GM12878 (cell line): Measurements from ENCODE around the gene IRF1. TPM values are rescaled to one million over a fixed set of nuclear protein-coding genes. Genes with fewer than 3 reads are reported as not detected.

Experiments used
- ATAC-seq: fragments of 200-7000 bp; cut with Tn5 transposase; 3 replicates; pipeline ENCODE4 v1.9.1; 2020; ENCODE audit warnings: mild to moderate bottlenecking, moderate library complexity
- BruUV-seq: library from RNA; stranded (reverse); fragments of 400-500 nt; replicated peaks from 2 replicates; lab custom pipeline; 2021; lab: Mats Ljungman, UMichigan
- CTCF ChIA-PET: fragments of 300-600 bp; sonication (Branson Sonifier 250); formaldehyde crosslinking; extraction: SDS; loops from one replicate; lab custom pipeline; 2021; ENCODE audit warnings: inconsistent platforms; lab: Yijun Ruan, JAX
- POLR2A ChIA-PET: fragments of 350-600 bp; formaldehyde crosslinking; extraction: SDS; loops from one replicate; lab custom pipeline; 2021; ENCODE audit warnings: inconsistent platforms; lab: Charles Lee
- RAD21 ChIA-PET: fragments of 300-600 bp; sonication (Branson Sonifier 250); formaldehyde crosslinking; loops from one replicate; lab custom pipeline; 2023; ENCODE audit warnings: antibody characterized with exemption; ENCODE audit not compliant: unreplicated experiment; lab: Charles Lee
- SMC1A ChIA-PET: fragments of 300-600 bp; sonication (Branson Sonifier 250); formaldehyde crosslinking; loops from one replicate; lab custom pipeline; 2023; ENCODE audit not compliant: unreplicated experiment, uncharacterized antibody; lab: Charles Lee
- DNase-seq: peaks from one replicate; pipeline ENCODE4 v3.0.0-alpha.2; 2011; ENCODE audit warnings: low read depth, low spot score
- FAIRE-seq: peaks from 3 replicates; lab custom pipeline; 2011; peaks lifted over from hg19 to GRCh38; lab: Jason Lieb, UNC
- H2AFZ ChIP-seq: 2 replicates; pipeline ENCODE4 v1.6.0; 2011; ENCODE audit warnings: low read depth, low read length, control low read depth; ENCODE audit not compliant: control insufficient read depth
- H3K27ac ChIP-seq: 2 replicates; pipeline ENCODE4 v1.5.1; 2011; ENCODE audit warnings: control low read depth; ENCODE audit not compliant: control insufficient read depth, insufficient read depth
- H3K27me3 ChIP-seq, 2 experiments: replicated peaks in 1 of 2; 2 replicates each; pipeline versions ENCODE4 v1.6.0 to v1.6.1; 2011; ENCODE audit warnings: low read length in 1 of 2; ENCODE audit not compliant: control insufficient read depth in 2 of 2, insufficient read depth in 2 of 2
- H3K36me3 ChIP-seq, 2 experiments: 2 replicates each; pipeline ENCODE4 v1.5.1; 2011; ENCODE audit warnings: low read length in 1 of 2; ENCODE audit not compliant: control insufficient read depth in 2 of 2, insufficient read depth in 2 of 2
- H3K4me1 ChIP-seq: 2 replicates; pipeline ENCODE4 v1.6.1; 2011; ENCODE audit warnings: mild to moderate bottlenecking, low read length, moderate library complexity, mixed read lengths; ENCODE audit not compliant: control insufficient read depth, insufficient read depth
- H3K4me2 ChIP-seq: 2 replicates; pipeline ENCODE4 v1.6.0; 2011; ENCODE audit warnings: control low read depth; ENCODE audit not compliant: control insufficient read depth, insufficient read depth
- H3K4me3 ChIP-seq: fragments of 200-600 bp; sonication (generic); 2 replicates; pipeline ENCODE4 v1.5.1; 2016
- H3K79me2 ChIP-seq: 2 replicates; pipeline ENCODE4 v1.6.0; 2011; ENCODE audit warnings: low read length; ENCODE audit not compliant: control insufficient read depth, insufficient read depth
- H3K9ac ChIP-seq: 2 replicates; pipeline ENCODE4 v1.8.0; 2011; ENCODE audit warnings: low read length, control low read depth, mixed read lengths; ENCODE audit not compliant: control insufficient read depth, insufficient read depth
- H3K9me3 ChIP-seq: replicated peaks from 3 replicates; pipeline ENCODE4 v1.5.1; 2011; ENCODE audit warnings: mild to moderate bottlenecking, low read length; ENCODE audit not compliant: control insufficient read depth, insufficient read depth
- H4K20me1 ChIP-seq: 2 replicates; pipeline ENCODE4 v1.6.0; 2011; ENCODE audit not compliant: control insufficient read depth, insufficient read depth
- BACH1 ChIP-seq: fragments of 450-650 bp; IDR thresholded peaks from 2 replicates; pipeline ENCODE4 v1.6.1; 2017; ENCODE audit warnings: mild to moderate bottlenecking, borderline replicate concordance
- EED ChIP-seq: sonication (generic); IDR thresholded peaks from 2 replicates; pipeline ENCODE4 v1.6.1; 2016; ENCODE audit warnings: antibody characterized with exemption, low read depth
- IKZF1 ChIP-seq: fragments of 450-650 bp; conservative IDR thresholded peaks from 2 replicates; pipeline ENCODE4 v1.6.1; 2017; ENCODE audit warnings: antibody characterized with exemption, mild to moderate bottlenecking
- IKZF2 ChIP-seq, 2 experiments: fragments of 450-650 bp; IDR thresholded peaks; 2 replicates each; pipeline ENCODE4 v1.6.1; 2017; ENCODE audit warnings: mild to moderate bottlenecking in 2 of 2, moderate library complexity in 2 of 2
- JUNB ChIP-seq: IDR thresholded peaks from 2 replicates; pipeline ENCODE4 v1.6.1; 2016; ENCODE audit warnings: antibody characterized with exemption, mild to moderate bottlenecking
- KLF5 ChIP-seq: fragments of 450-650 bp; IDR thresholded peaks from 2 replicates; pipeline ENCODE4 v1.6.1; 2014; ENCODE audit warnings: mild to moderate bottlenecking; ENCODE audit not compliant: partially characterized antibody
- MEF2A ChIP-seq: IDR thresholded peaks from 2 replicates; pipeline ENCODE4 v1.6.1; 2011; ENCODE audit warnings: low read depth, mild to moderate bottlenecking, low read length, moderate library complexity; ENCODE audit not compliant: insufficient read depth
- MEF2B ChIP-seq: fragments of 450-650 bp; IDR thresholded peaks from 2 replicates; pipeline ENCODE4 v1.6.1; 2018; ENCODE audit warnings: mild to moderate bottlenecking, moderate library complexity; ENCODE audit not compliant: partially characterized antibody, poor library complexity, severe bottlenecking
- PRDM15 ChIP-seq: fragments of 450-650 bp; formaldehyde crosslinking; IDR thresholded peaks from 2 replicates; pipeline ENCODE4 v1.4.0; 2020; ENCODE audit warnings: mild to moderate bottlenecking, moderate library complexity
- SIX5 ChIP-seq: IDR thresholded peaks from 2 replicates; pipeline ENCODE4 v1.6.1; 2011; ENCODE audit warnings: mild to moderate bottlenecking, low read depth, low read length, moderate library complexity; ENCODE audit not compliant: severe bottlenecking
- SMARCA5 ChIP-seq: fragments of 450-650 bp; IDR thresholded peaks from 2 replicates; pipeline ENCODE4 v1.6.1; 2017; ENCODE audit warnings: mild to moderate bottlenecking
- ZNF24 ChIP-seq: fragments of 450-650 bp; IDR thresholded peaks from 2 replicates; pipeline ENCODE4 v1.6.1; 2017; ENCODE audit warnings: antibody characterized with exemption, mild to moderate bottlenecking
- WGBS: methylation state at CpG from one replicate; pipeline ENCODE4 v1.1.6; 2016; ENCODE audit warnings: low lambda C conversion rate; ENCODE audit not compliant: insufficient replicate concordance, insufficient coverage; ENCODE audit errors: missing lambda C conversion rate; 5-methylcytosine and 5-hydroxymethylcytosine counted together
- in situ Hi-C: fragments of 300-500 bp; cut with MboI; formaldehyde crosslinking; loops from 9 replicates; pipeline ENCODE4 v1.14.3; 2018; ENCODE audit warnings: mixed read lengths
- intact Hi-C: fragments of 100-400 bp; cut with micrococcal nuclease; formaldehyde crosslinking; loops from one replicate; pipeline ENCODE4 v1.14.2; 2022; ENCODE audit not compliant: unreplicated experiment
- polyA plus RNA-seq, 11 experiments: library from polyadenylated mRNA; depleted of rRNA in 4 of 11; unstranded in 6 of 11; stranded (reverse) in 5 of 11; fragments of >200 nt; fragmentation: Nextera tagmentation in 4 of 11; fragmentation: Illumina TruSeq in 1 of 11; extraction: Ambion mirVana in 4 of 11; extraction: Trizol in 1 of 11; gene quantifications; 1 replicate in 1 of 11; 2 replicates in 10 of 11; pipeline versions ENCODE4 v1.2.1 to v1.2.3, GENCODE V29; 2011 to 2016; ENCODE audit warnings: inconsistent platforms in 2 of 11, missing spikeins in 2 of 11, low read depth in 1 of 11
- total RNA-seq, 4 experiments: library from RNA; depleted of rRNA in 3 of 4; stranded (reverse); fragments of >200 nt in 3 of 4; fragmentation: Illumina TruSeq in 1 of 4; extraction: Trizol in 1 of 4; gene quantifications; 2 replicates each; pipeline versions ENCODE4 v1.2.1 to v1.2.3, GENCODE V29; 2013 to 2021

IRF1 gene
- total and polyA plus RNA-seq, 10 of the 15 experiments (the other 5 are each of a cell fraction or from before 2014, with no cell fraction given), result 6.9 to 68.0 (median 49.6) TPM

- Histone ChIP-seq H3K4me3 (no peak overlapping the region), H3K27ac (no peak overlapping the region), H3K4me1 (peaks cover 13% of the 10 kb centered on the region), H3K27me3 (no peaks in the 10 kb centered on the region), H3K36me3 (peaks cover 14 to 23% of the 10 kb centered on the region in 2 experiments), H3K9me3 (no peaks in the 10 kb centered on the region), H3K79me2 (peaks cover 13% of the 10 kb centered on the region), H2AFZ (no peak overlapping the region), H3K4me2 (no peak overlapping the region), H4K20me1 (peaks cover 2% of the 10 kb centered on the region; the same call in 1 of the 2 replicates), H3K9ac (no peak overlapping the region)
- ChIA-PET RAD21 (interaction anchor here (0.9 to 1.8 kb wide), 5 partner anchors 8 to 41 kb away, joined by 3 to 7 read pairs (median 3); no protein-coding TSS in a partner anchor), POLR2A (interaction anchor here (0.9 to 1.4 kb wide), 2 partner anchors 9 to 20 kb away, joined by 4 to 11 read pairs; no protein-coding TSS in a partner anchor), CTCF (interaction anchor here (0.6 to 1.4 kb wide), 4 partner anchors 8 to 21 kb away, joined by 3 to 6 read pairs (median 4); no protein-coding TSS in a partner anchor), SMC1A (interaction anchor here (0.8 to 2.0 kb wide), 9 partner anchors 8 to 31 kb away, joined by 3 to 16 read pairs (median 5); no protein-coding TSS in a partner anchor)
- intact Hi-C loops, result no loop called here
- TF ChIP-seq SIX5 (no peak), MEF2A (no peak)
- FAIRE-seq (no peak), DNase-seq (no peak), ATAC-seq (no peak)
- no TSS peak for BruUV-seq
- in situ Hi-C loops, result no loop called here
- WGBS, result 87% methylated on average over 6 of the region's 6 CpGs
These were observed 44.0 kb downstream of the IRF1 start for GRCh38 chr5:132446621-132447020.

- Histone ChIP-seq H3K4me2 (no peak overlapping the region), H3K4me1 (peaks cover 13% of the 10 kb centered on the region), H3K27ac (peak overlapping the region; percentile 33), H3K4me3 (no peak overlapping the region), H3K36me3 (peaks cover 14 to 19% of the 10 kb centered on the region in 2 experiments), H2AFZ (no peak overlapping the region), H3K27me3 (no peaks in the 10 kb centered on the region), H3K9ac (no peak overlapping the region), H3K79me2 (peaks cover 15% of the 10 kb centered on the region), H4K20me1 (peaks cover 2% of the 10 kb centered on the region; the same call in 1 of the 2 replicates), H3K9me3 (no peaks in the 10 kb centered on the region)
- ChIA-PET SMC1A (no interaction called here), CTCF (interaction anchor here (0.6 kb wide), 1 partner anchor 55 kb away, joined by 3 read pairs; no protein-coding TSS in a partner anchor), POLR2A (no interaction called here), RAD21 (interaction anchor here (1.8 kb wide), 1 partner anchor 8 kb away, joined by 4 read pairs; no protein-coding TSS in a partner anchor)
- no TSS peak for BruUV-seq
- 22% methylated on average over 3 of the region's 3 CpGs for WGBS
- no peak for DNase-seq
- in situ Hi-C loops, result no loop called here
- ATAC-seq, result peak; percentile 15; the same call in 1 of the 3 replicates
- FAIRE-seq, result no peak
- TF ChIP-seq SMARCA5, result no peak
- TF ChIP-seq IKZF1, result peak; percentile 30
- TF ChIP-seq BACH1, result no peak
- no peak for TF ChIP-seq KLF5
- TF ChIP-seq ZNF24, result no peak
- TF ChIP-seq MEF2B, result peak; percentile 44
- TF ChIP-seq JUNB, result no peak
- TF ChIP-seq EED, result 0 out of 2 replicates have a peak, but pooled peaks have one; percentile 42
- 0 out of 4 replicates have a peak, but pooled peaks of 1 of the 2 experiments have one; percentile 25 for TF ChIP-seq IKZF2 (IDR thresholded peaks at IDR 0.05)
- no peak for TF ChIP-seq PRDM15 (CRISPR knock-in tag)
- intact Hi-C loops, result no loop called here
These were observed 44.6 kb downstream of the IRF1 start for GRCh38 chr5:132445930-132446329.
